Epithelial cell of prostate (primary cell): ENCODE results near the gene PNRC1.
"Not testable (repeated sequence)": the region's sequence is repeated elsewhere in the genome, so short reads cannot be mapped to it uniquely, and the experiment has no call there.

Experiments used
- DNase-seq: peaks from one replicate; pipeline ENCODE4 v3.0.0-alpha.2; 2011; ENCODE audit warnings: low read depth, low spot score
- H3K27ac ChIP-seq: fragments of 450-650 bp; 2 replicates; pipeline ENCODE4 v1.5.1; 2017; ENCODE audit warnings: mild to moderate bottlenecking

Gene PNRC1

GRCh38 chr6:89080281-89081128 is at the start of gene PNRC1:
PNRC1 (plus strand) TSS chr6:89080751; CDS start chr6:89080895, 144 bp downstream.
- DNase-seq: peak; percentile 95
- peak within 1 kb of the TSS; percentile 91 for H3K27ac ChIP-seq

- DNase-seq: no peak
- no peak overlapping the region for H3K27ac ChIP-seq
Observed at GRCh38 chr6:89032599-89032998, 48.0 kb upstream of the PNRC1 start.

DNA sequence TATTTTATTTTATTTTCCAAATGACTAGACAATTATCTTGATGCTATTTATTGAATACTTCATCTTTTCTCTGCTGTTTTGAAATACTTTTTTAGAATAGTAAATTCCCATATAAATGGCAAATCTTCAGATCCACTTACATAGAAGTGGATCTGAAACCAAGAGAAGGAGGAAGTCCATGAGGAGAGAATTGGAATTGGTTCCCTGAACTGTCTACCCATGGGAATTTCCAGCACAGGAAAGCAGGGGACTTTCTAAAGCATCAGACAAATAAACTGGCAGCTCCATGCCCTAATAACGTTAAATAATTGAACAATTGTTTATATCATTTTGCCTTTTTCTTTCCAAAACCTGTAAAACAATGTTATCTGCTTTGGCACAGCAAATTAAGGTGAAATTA is 47.1 kb upstream of the PNRC1 start:
- H3K27ac ChIP-seq: peak overlapping the region; percentile 99
- no peak for DNase-seq

- peak overlapping the region; percentile 99 for H3K27ac ChIP-seq
Observed at GRCh38 chr6:89034116-89034515, 46.4 kb upstream of the PNRC1 start.

DNA sequence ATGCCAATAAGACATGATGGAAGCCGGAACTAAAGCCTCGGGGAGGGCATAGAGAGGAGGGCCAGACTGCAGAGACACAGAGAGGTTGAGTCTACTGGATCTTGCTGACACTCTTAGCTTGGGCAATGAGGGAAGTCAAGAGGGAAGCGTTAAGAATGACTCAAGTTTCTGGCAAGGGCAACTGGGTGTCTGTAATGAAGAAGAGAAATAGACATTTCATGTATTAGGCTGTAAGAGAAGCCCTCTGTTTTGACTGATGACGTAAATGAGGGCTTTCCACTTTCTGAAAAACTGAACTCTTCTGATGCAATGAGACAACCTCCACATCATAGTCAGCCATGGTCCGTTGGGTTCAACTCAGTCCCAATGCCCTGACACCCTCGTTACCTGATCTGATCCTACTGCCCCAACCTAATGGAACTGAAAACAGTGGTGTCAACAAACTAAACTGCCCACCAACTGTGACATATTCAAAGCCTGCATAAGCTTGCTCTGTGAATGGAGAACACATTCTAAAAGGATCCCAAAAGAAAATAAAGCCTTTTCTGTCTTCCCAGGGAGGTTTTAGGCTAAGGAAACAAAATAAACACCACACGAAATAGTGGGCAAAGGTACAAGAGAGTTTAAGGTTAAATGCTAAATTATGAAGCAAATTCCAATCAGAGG is 45.8 kb upstream of the PNRC1 start:
- H3K27ac ChIP-seq: peak overlapping the region; percentile 99
- DNase-seq: peak; percentile 82

More at GRCh38 chr6:89034116-89034515, 46.4 kb upstream of the PNRC1 start:
- not testable (repeated sequence) for DNase-seq

GRCh38 chr6:89035252-89036101 is 45.1 kb upstream of the PNRC1 start:
- peak overlapping the region; percentile 99 for H3K27ac ChIP-seq
- peak; percentile 99 for DNase-seq

DNA sequence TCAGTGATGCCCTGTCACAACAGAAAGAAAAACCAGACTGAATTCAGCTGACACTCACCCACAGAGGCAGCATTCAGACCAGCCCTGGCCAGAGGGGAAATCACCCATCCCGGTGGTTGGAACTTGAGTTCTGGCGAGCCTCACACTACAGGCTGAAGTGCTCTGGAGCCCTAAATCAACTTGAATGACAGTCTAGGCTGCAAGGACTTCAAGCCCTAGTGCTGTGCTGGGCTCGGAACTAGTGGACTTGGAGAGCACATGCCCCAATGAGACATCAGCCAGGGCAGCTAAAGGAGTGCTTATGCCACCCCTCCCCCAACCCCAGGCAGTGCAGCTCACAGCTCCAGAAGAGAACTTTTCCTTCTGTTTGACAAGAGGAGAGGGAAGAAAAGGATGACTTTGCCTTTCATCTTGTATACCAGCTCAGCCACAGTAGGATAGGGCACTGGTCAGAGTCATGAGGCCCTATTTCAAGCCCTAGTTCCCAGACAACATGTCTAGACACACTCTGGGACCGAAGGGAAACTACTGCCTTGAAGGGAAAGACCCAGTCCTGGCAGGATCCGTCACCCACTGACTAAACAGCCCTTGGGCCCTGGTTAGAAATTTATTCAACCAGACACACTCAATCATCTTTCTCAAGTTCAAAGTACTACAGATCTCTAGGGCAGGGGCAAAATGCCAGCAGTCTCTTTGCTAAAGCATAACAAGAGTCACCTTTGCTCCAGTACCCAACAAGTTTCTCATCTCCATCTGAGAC is 43.2 kb upstream of the PNRC1 start:
- peak overlapping the region; percentile 99 for H3K27ac ChIP-seq
- peak; percentile 79 for DNase-seq

GRCh38 chr6:89037901-89038293 is 42.7 kb upstream of the PNRC1 start:
- peak overlapping the region; percentile 99 for H3K27ac ChIP-seq
- not testable (repeated sequence) for DNase-seq

DNA sequence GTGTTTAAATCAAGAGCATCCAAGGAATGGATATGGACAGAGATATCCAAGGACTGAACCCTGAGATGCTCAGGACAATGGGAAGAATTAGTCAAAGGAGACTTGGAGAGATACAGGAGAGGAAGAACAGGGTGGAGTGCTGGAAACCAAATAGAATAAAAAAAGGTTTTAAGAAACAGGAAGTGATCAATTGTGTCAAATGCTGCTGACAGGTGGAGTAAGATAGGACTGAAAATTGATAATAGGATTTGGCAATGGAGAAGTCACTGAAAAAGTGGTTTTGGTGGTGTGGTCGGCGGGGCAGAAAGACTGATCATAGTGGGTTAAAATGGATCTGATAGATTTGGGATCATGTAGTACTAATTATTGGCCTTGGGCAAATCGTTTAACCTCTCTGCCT is 37.9 kb upstream of the PNRC1 start:
- no peak overlapping the region for H3K27ac ChIP-seq
- no peak for DNase-seq

GRCh38 chr6:89044328-89045010 is 36.1 kb upstream of the PNRC1 start:
- no peak overlapping the region for H3K27ac ChIP-seq
- DNase-seq: no peak

- no peak for DNase-seq
- no peak overlapping the region for H3K27ac ChIP-seq
Observed at GRCh38 chr6:89045011-89045387, 35.6 kb upstream of the PNRC1 start.

GRCh38 chr6:89045576-89045975 is 35.0 kb upstream of the PNRC1 start:
- H3K27ac ChIP-seq: no peak overlapping the region
- no peak for DNase-seq

- DNase-seq: no peak
- no peak overlapping the region for H3K27ac ChIP-seq
Observed at GRCh38 chr6:89047473-89047872, 33.1 kb upstream of the PNRC1 start.

- no peak for DNase-seq
- no peak overlapping the region for H3K27ac ChIP-seq
Observed at GRCh38 chr6:89048288-89048923, 32.1 kb upstream of the PNRC1 start.

- DNase-seq: no peak
- H3K27ac ChIP-seq: no peak overlapping the region
Observed at GRCh38 chr6:89048985-89049384, 31.6 kb upstream of the PNRC1 start.

GRCh38 chr6:89050155-89050554 is 30.4 kb upstream of the PNRC1 start:
- no peak for DNase-seq
- no peak overlapping the region for H3K27ac ChIP-seq

- H3K27ac ChIP-seq: no peak overlapping the region
- no peak for DNase-seq
Observed at GRCh38 chr6:89050697-89051096, 29.9 kb upstream of the PNRC1 start.

DNA sequence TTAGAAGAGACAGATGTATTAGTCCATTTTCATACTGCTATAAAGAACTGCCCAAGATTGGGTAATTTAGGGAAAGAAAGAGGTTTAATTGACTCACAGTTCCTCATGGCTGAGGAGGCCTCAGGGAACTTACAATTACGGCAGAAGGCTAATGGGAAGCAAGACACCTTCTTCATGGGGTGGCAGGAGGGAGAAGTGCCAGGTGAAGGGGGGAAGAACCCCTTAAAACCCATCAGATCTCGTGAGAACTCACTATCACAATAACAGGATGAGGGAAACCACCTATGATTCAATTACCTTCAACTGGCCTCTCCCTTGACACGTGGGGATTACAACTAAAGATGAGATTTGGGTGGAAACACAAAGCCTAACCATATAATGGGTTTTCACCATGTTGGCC is 28.9 kb upstream of the PNRC1 start:
- H3K27ac ChIP-seq: no peak overlapping the region
- DNase-seq: no peak

DNA sequence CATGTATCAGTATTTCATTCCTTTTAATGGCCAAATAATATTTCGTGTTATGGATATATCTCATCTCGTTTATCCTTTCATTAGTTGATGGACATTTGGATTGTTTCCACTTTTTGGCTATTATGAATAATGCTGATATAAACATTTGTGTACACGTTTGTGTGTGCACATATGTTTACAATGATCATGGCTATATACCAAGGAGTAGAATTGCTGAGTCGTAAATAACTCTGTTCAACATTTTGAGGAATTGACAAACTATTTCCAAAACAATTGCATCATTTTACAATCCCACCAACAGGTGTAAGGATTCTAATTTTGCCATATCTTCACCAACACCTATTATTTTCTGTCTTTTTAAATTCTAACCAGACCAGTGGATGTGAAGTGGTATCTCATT is 26.3 kb upstream of the PNRC1 start:
- DNase-seq: no peak
- H3K27ac ChIP-seq: no peak overlapping the region
